Measurements from ENCODE around the gene ARHGAP26. TPM values are rescaled to one million over a fixed set of nuclear protein-coding genes. Genes with fewer than 3 reads are reported as not detected.
"Not testable (repeated sequence)": the region's sequence is repeated elsewhere in the genome, so short reads cannot be mapped to it uniquely, and the experiment has no call there.

The ARHGAP26 gene
- total and polyA plus RNA-seq, 7 experiments from 2014 or later, result 10.5 to 123 (median 22.7) TPM

GRCh38 chr5:143200781-143201398 is 430.7 kb downstream of the ARHGAP26 start:
- POLR2A ChIA-PET, result no interaction called here
- Histone ChIP-seq H3K4me3 (ENCODE audit: low read length) (no peak overlapping the region), H3K36me3 (ENCODE audit: control insufficient read depth in 2 of 3, insufficient read depth in 3 of 3, low read length in 3 of 3) (no peaks in the 10 kb centered on the region), H3K27me3 (ENCODE audit: control insufficient read depth in 2 of 2, insufficient read depth in 2 of 2, low read length in 2 of 2) (no peaks in the 10 kb centered on the region), H3K27ac (ENCODE audit: low read depth, low read length) (no peak overlapping the region), H3K4me1 (ENCODE audit: control insufficient read depth in 2 of 2, insufficient read depth in 2 of 2, low read length in 2 of 2) (peaks cover 0 to 7% of the 10 kb centered on the region in 2 donors), H3K9me3 (ENCODE audit: control insufficient read depth in 2 of 3, low read length in 3 of 3) (no peaks in the 10 kb centered on the region)
- intact Hi-C loops (cut with micrococcal nuclease), result no loop called here
- no peak for DNase-seq
- no peak overlapping the region for H3K4me3 Mint-ChIP-seq
- H3K36me3 Mint-ChIP-seq, result peaks cover 10 to 49% (median 47%) of the 10 kb centered on the region in 5 donors
- H3K4me1 Mint-ChIP-seq, result peaks cover 0 to 8% (median 0%) of the 10 kb centered on the region in 7 donors
- H3K27ac Mint-ChIP-seq, result no peak overlapping the region
- CTCF ChIA-PET, result no interaction called here
- peaks cover 0 to 27% (median 5%) of the 10 kb centered on the region in 11 donors for H3K9me3 Mint-ChIP-seq
- ATAC-seq, result no peak
- H3K27me3 Mint-ChIP-seq, result no peaks in the 10 kb centered on the region

GRCh38 chr5:143201589-143201988 is 431.4 kb downstream of the ARHGAP26 start:
- DNase-seq (no peak), ATAC-seq (no peak)
- H3K4me1 ChIP-seq (ENCODE audit: control insufficient read depth in 2 of 2, insufficient read depth in 2 of 2, low read length in 2 of 2), result peaks cover 0 to 14% of the 10 kb centered on the region in 2 donors
- no peak overlapping the region for H3K27ac ChIP-seq (ENCODE audit: low read depth, low read length)
- Mint-ChIP-seq H3K27ac (no peak overlapping the region), H3K4me1 (peaks cover 0 to 10% (median 0%) of the 10 kb centered on the region in 7 donors), H3K36me3 (peaks cover 10 to 52% (median 48%) of the 10 kb centered on the region in 5 donors), H3K4me3 (no peak overlapping the region), H3K27me3 (no peaks in the 10 kb centered on the region), H3K9me3 (peaks cover 0 to 21% (median 5%) of the 10 kb centered on the region in 11 donors)
- intact Hi-C loops (cut with micrococcal nuclease), result no loop called here
- no peak overlapping the region for H3K4me3 ChIP-seq (ENCODE audit: low read length)
- H3K27me3 ChIP-seq (ENCODE audit: control insufficient read depth in 2 of 2, insufficient read depth in 2 of 2, low read length in 2 of 2), result no peaks in the 10 kb centered on the region
- ChIA-PET POLR2A (no interaction called here), CTCF (interaction anchor here (0.7 kb wide), 1 partner anchor 18 kb away, joined by 5 read pairs; no protein-coding TSS in a partner anchor)
- H3K9me3 ChIP-seq (ENCODE audit: control insufficient read depth in 2 of 3, low read length in 3 of 3), result no peaks in the 10 kb centered on the region
- H3K36me3 ChIP-seq (ENCODE audit: control insufficient read depth in 2 of 3, insufficient read depth in 3 of 3, low read length in 3 of 3), result no peaks in the 10 kb centered on the region

GRCh38 chr5:143203301-143203956 is 433.3 kb downstream of the ARHGAP26 start:
- H3K36me3 ChIP-seq (ENCODE audit: control insufficient read depth in 2 of 3, insufficient read depth in 3 of 3, low read length in 3 of 3); H3K27ac ChIP-seq (ENCODE audit: low read depth, low read length); H3K27me3 Mint-ChIP-seq; DNase-seq; H3K9me3 ChIP-seq (ENCODE audit: control insufficient read depth in 2 of 3, low read length in 3 of 3); H3K4me1 Mint-ChIP-seq; H3K4me3 Mint-ChIP-seq; H3K27me3 ChIP-seq (ENCODE audit: control insufficient read depth in 2 of 2, insufficient read depth in 2 of 2, low read length in 2 of 2); H3K4me3 ChIP-seq (ENCODE audit: low read length); POLR2A ChIA-PET; CTCF ChIA-PET; H3K27ac Mint-ChIP-seq; ATAC-seq; intact Hi-C loops (cut with micrococcal nuclease): not testable (repeated sequence)
- Mint-ChIP-seq H3K9me3 (peaks cover 0 to 11% (median 0%) of the 10 kb centered on the region in 11 donors), H3K36me3 (peaks cover 10 to 48% (median 46%) of the 10 kb centered on the region in 5 donors)
- H3K4me1 ChIP-seq (ENCODE audit: control insufficient read depth in 2 of 2, insufficient read depth in 2 of 2, low read length in 2 of 2), result peaks cover 0 to 14% of the 10 kb centered on the region in 2 donors

GRCh38 chr5:143204474-143205246 is 434.5 kb downstream of the ARHGAP26 start:
- Histone ChIP-seq H3K4me3 (ENCODE audit: low read length) (no peak overlapping the region), H3K27me3 (ENCODE audit: control insufficient read depth in 2 of 2, insufficient read depth in 2 of 2, low read length in 2 of 2) (no peaks in the 10 kb centered on the region), H3K4me1 (ENCODE audit: control insufficient read depth in 2 of 2, insufficient read depth in 2 of 2, low read length in 2 of 2) (peaks cover 0 to 14% of the 10 kb centered on the region in 2 donors), H3K27ac (ENCODE audit: low read depth, low read length) (no peak overlapping the region), H3K36me3 (ENCODE audit: control insufficient read depth in 2 of 3, insufficient read depth in 3 of 3, low read length in 3 of 3) (no peaks in the 10 kb centered on the region), H3K9me3 (ENCODE audit: control insufficient read depth in 2 of 3, low read length in 3 of 3) (no peaks in the 10 kb centered on the region)
- DNase-seq, result no peak
- Mint-ChIP-seq H3K4me1 (peaks cover 0 to 5% (median 0%) of the 10 kb centered on the region in 7 donors), H3K27ac (no peak overlapping the region), H3K27me3 (no peaks in the 10 kb centered on the region), H3K36me3 (peaks cover 10 to 55% (median 45%) of the 10 kb centered on the region in 5 donors), H3K9me3 (peaks cover 0 to 11% (median 0%) of the 10 kb centered on the region in 11 donors), H3K4me3 (no peak overlapping the region)
- intact Hi-C loops (cut with micrococcal nuclease), result no loop called here
- POLR2A ChIA-PET, result no interaction called here
- CTCF ChIA-PET, result no interaction called here
- no peak for ATAC-seq

- no peak overlapping the region for H3K27ac ChIP-seq (ENCODE audit: low read depth, low read length)
- Mint-ChIP-seq H3K36me3 (peaks cover 10 to 51% (median 40%) of the 10 kb centered on the region in 5 donors), H3K4me3 (no peak overlapping the region), H3K27ac (no peak overlapping the region), H3K4me1 (peaks cover 0 to 5% (median 0%) of the 10 kb centered on the region in 7 donors), H3K9me3 (peaks cover 0 to 11% (median 0%) of the 10 kb centered on the region in 11 donors), H3K27me3 (no peaks in the 10 kb centered on the region)
- no peak for DNase-seq
- peaks cover 0 to 14% of the 10 kb centered on the region in 2 donors for H3K4me1 ChIP-seq (ENCODE audit: control insufficient read depth in 2 of 2, insufficient read depth in 2 of 2, low read length in 2 of 2)
- ChIA-PET POLR2A (no interaction called here), CTCF (no interaction called here)
- intact Hi-C loops (cut with micrococcal nuclease), result no loop called here
- H3K4me3 ChIP-seq (ENCODE audit: low read length), result no peak overlapping the region
- H3K36me3 ChIP-seq (ENCODE audit: control insufficient read depth in 2 of 3, insufficient read depth in 3 of 3, low read length in 3 of 3), result no peaks in the 10 kb centered on the region
- no peaks in the 10 kb centered on the region for H3K27me3 ChIP-seq (ENCODE audit: control insufficient read depth in 2 of 2, insufficient read depth in 2 of 2, low read length in 2 of 2)
- no peak for ATAC-seq
- no peaks in the 10 kb centered on the region for H3K9me3 ChIP-seq (ENCODE audit: control insufficient read depth in 2 of 3, low read length in 3 of 3)
These were observed 435.2 kb downstream of the ARHGAP26 start for GRCh38 chr5:143205386-143205785.

GRCh38 chr5:143205883-143206195 is 435.7 kb downstream of the ARHGAP26 start:
- H3K9me3 ChIP-seq (ENCODE audit: control insufficient read depth in 2 of 3, low read length in 3 of 3), result no peaks in the 10 kb centered on the region
- Mint-ChIP-seq H3K4me3 (no peak overlapping the region), H3K27me3 (no peaks in the 10 kb centered on the region), H3K36me3 (peaks cover 10 to 51% (median 36%) of the 10 kb centered on the region in 5 donors), H3K27ac (no peak overlapping the region), H3K4me1 (peaks cover 0 to 5% (median 0%) of the 10 kb centered on the region in 7 donors), H3K9me3 (peaks cover 0 to 11% (median 0%) of the 10 kb centered on the region in 11 donors)
- H3K4me3 ChIP-seq (ENCODE audit: low read length), result no peak overlapping the region
- POLR2A ChIA-PET, result no interaction called here
- H3K36me3 ChIP-seq (ENCODE audit: control insufficient read depth in 2 of 3, insufficient read depth in 3 of 3, low read length in 3 of 3), result no peaks in the 10 kb centered on the region
- ATAC-seq (peak; percentile 37), DNase-seq (no peak)
- H3K27me3 ChIP-seq (ENCODE audit: control insufficient read depth in 2 of 2, insufficient read depth in 2 of 2, low read length in 2 of 2), result no peaks in the 10 kb centered on the region
- intact Hi-C loops (cut with micrococcal nuclease), result no loop called here
- CTCF ChIA-PET, result no interaction called here
- H3K27ac ChIP-seq (ENCODE audit: low read depth, low read length), result no peak overlapping the region
- peaks cover 0 to 14% of the 10 kb centered on the region in 2 donors for H3K4me1 ChIP-seq (ENCODE audit: control insufficient read depth in 2 of 2, insufficient read depth in 2 of 2, low read length in 2 of 2)

Data from naive thymus-derived CD4-positive, alpha-beta T cell (primary cell).